Spinal cord (tissue), 10 donors: Measurements from ENCODE around the gene RELT. TPM values are rescaled to one million over a fixed set of nuclear protein-coding genes. Genes with fewer than 3 reads are reported as not detected.

Experiments used
- DNase-seq, 6 donors: peaks; one replicate each; pipeline versions ENCODE4 v3.0.0 to v3.0.0-alpha.2; 2013 to 2015; ENCODE audit warnings: low spot score in 6 of 6, low read depth in 4 of 6
- H3K27ac ChIP-seq: one replicate; pipeline ENCODE4 v1.5.1; 2013; ENCODE audit warnings: low read depth, low read length, control low read depth
- H3K27me3 ChIP-seq: one replicate; pipeline ENCODE4 v1.6.1; 2013; ENCODE audit warnings: low read length; ENCODE audit not compliant: control insufficient read depth, insufficient read depth
- H3K36me3 ChIP-seq: one replicate; pipeline ENCODE4 v1.6.1; 2013; ENCODE audit warnings: low read length; ENCODE audit not compliant: control insufficient read depth, insufficient read depth
- H3K4me1 ChIP-seq: one replicate; pipeline ENCODE4 v1.6.1; 2013; ENCODE audit warnings: low read length; ENCODE audit not compliant: control insufficient read depth, insufficient read depth
- H3K4me3 ChIP-seq: one replicate; pipeline ENCODE4 v1.5.1; 2013; ENCODE audit warnings: low read depth, low read length, control low read depth
- H3K9me3 ChIP-seq: one replicate; pipeline ENCODE4 v1.6.1; 2013; ENCODE audit warnings: low read length; ENCODE audit not compliant: control insufficient read depth, insufficient read depth
- WGBS: methylation state at CpG from one replicate; pipeline ENCODE4 v1.1.5; 2013; ENCODE audit warnings: missing lambda C conversion rate; ENCODE audit not compliant: insufficient coverage; 5-methylcytosine and 5-hydroxymethylcytosine counted together
- polyA plus RNA-seq, 2 donors: library from polyadenylated mRNA; unstranded; fragments of 120-200 nt; gene quantifications; one replicate each; pipeline ENCODE4 v1.2.1, GENCODE V29; 2013; ENCODE audit not compliant: insufficient read length in 2 of 2
- total RNA-seq, 2 donors: library from RNA; depleted of rRNA in 1 of 2; stranded (reverse); fragments of 120-200 nt in 1 of 2; fragments of >200 nt in 1 of 2; gene quantifications; one replicate each; pipeline versions ENCODE4 v1.2.3 to v1.2.4, GENCODE V29; 2013 to 2014
- donor health status: healthy.

Gene RELT
- total and polyA plus RNA-seq, 4 donors = 6.1 to 15.2 (median 9.7) TPM

- peak in 5 of 6 donors; percentile 79 to 96 (median 79) for DNase-seq
- Histone ChIP-seq H3K27ac (peak overlapping the region; percentile 89), H3K4me1 (peaks cover 68% of the 10 kb centered on the region), H3K27me3 (no peaks in the 10 kb centered on the region), H3K9me3 (no peaks in the 10 kb centered on the region), H3K4me3 (no peak overlapping the region), H3K36me3 (no peaks in the 10 kb centered on the region)
- WGBS = 0% methylated on average over 1 of the region's 4 CpGs
Measured at GRCh38 chr11:73335204-73335923, 40.8 kb upstream of the RELT start.

DNA sequence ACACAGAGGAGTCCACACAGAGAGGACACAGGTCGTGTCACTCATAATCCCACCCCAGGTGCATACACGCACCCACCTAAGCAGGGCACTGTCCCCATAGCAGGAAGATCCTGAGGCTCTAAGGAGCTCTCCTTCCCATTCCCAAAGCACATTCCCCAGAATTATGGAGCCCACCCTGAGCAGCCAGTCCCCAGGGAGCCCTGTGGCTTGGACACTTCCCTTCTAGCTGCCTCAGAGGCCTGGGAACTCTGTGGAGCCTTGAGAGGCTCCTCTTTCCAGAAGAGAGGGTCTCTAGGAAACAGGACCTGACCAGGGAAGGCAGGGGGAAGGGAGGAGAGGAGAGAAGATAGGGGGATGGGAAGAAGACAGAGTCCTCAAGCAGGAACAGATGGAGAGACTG, 38.4 kb upstream of the RELT start:
- H3K36me3 ChIP-seq = peaks cover 3% of the 10 kb centered on the region
- WGBS = 90% methylated on average over 2 of the region's 2 CpGs
- no peaks in the 10 kb centered on the region for H3K9me3 ChIP-seq
- peaks cover 56% of the 10 kb centered on the region for H3K4me1 ChIP-seq
- no peak overlapping the region for H3K4me3 ChIP-seq
- no peak for DNase-seq
- H3K27me3 ChIP-seq = no peaks in the 10 kb centered on the region
- no peak overlapping the region for H3K27ac ChIP-seq

GRCh38 chr11:73338279-73338678, 37.9 kb upstream of the RELT start:
- peaks cover 55% of the 10 kb centered on the region for H3K4me1 ChIP-seq
- no peaks in the 10 kb centered on the region for H3K9me3 ChIP-seq
- no peak for DNase-seq
- H3K36me3 ChIP-seq = peaks cover 5% of the 10 kb centered on the region
- WGBS = 86% methylated on average over 4 of the region's 4 CpGs
- H3K4me3 ChIP-seq = no peak overlapping the region
- H3K27ac ChIP-seq = no peak overlapping the region
- no peaks in the 10 kb centered on the region for H3K27me3 ChIP-seq

- Histone ChIP-seq H3K4me1 (peaks cover 55% of the 10 kb centered on the region), H3K27ac (no peak overlapping the region), H3K4me3 (no peak overlapping the region), H3K27me3 (no peaks in the 10 kb centered on the region), H3K9me3 (no peaks in the 10 kb centered on the region), H3K36me3 (peaks cover 13% of the 10 kb centered on the region)
- 43% methylated on average over 3 of the region's 3 CpGs for WGBS
- no peak for DNase-seq
Measured at GRCh38 chr11:73340164-73340563, 36.0 kb upstream of the RELT start.

DNA sequence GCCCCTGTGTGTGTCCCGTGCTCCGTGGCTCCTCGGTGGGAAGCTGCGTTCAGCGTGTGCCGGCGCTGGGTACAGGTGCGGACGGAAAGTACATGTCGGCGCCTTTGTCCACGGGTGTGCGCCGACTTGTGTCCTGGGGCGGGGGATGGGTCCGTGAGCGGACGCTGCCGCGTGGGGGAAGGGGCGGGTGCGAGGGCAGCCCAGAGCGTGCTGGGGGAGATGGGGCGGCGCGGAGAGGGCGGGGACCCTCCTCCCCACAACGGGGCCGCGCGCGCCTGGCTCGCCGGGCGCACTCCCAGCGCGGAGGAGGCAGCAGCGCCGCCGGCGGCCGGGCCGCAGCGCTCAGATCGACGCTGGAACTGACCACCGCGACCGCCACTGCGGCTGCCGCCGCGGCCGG, 33.6 kb upstream of the RELT start:
- Histone ChIP-seq H3K36me3 (peaks cover 33% of the 10 kb centered on the region), H3K4me1 (peaks cover 70% of the 10 kb centered on the region), H3K27me3 (no peaks in the 10 kb centered on the region), H3K9me3 (no peaks in the 10 kb centered on the region), H3K4me3 (peak overlapping the region; percentile 26), H3K27ac (no peak overlapping the region)
- 5% methylated on average over 54 of the region's 54 CpGs for WGBS
- DNase-seq = peak in 2 of 6 donors; percentile 75 to 84

GRCh38 chr11:73343076-73343873, 32.9 kb upstream of the RELT start:
- 13% methylated on average over 38 of the region's 40 CpGs for WGBS
- Histone ChIP-seq H3K9me3 (no peaks in the 10 kb centered on the region), H3K27me3 (no peaks in the 10 kb centered on the region), H3K36me3 (peaks cover 39% of the 10 kb centered on the region), H3K4me1 (peaks cover 64% of the 10 kb centered on the region), H3K27ac (no peak overlapping the region), H3K4me3 (peak overlapping the region; percentile 10)
- peak in 2 of 6 donors; percentile 45 to 63 for DNase-seq

GRCh38 chr11:73344191-73344607, 32.0 kb upstream of the RELT start:
- Histone ChIP-seq H3K27me3 (no peaks in the 10 kb centered on the region), H3K4me1 (peaks cover 60% of the 10 kb centered on the region), H3K27ac (no peak overlapping the region), H3K36me3 (peaks cover 48% of the 10 kb centered on the region), H3K4me3 (peak overlapping the region; percentile 14), H3K9me3 (no peaks in the 10 kb centered on the region)
- DNase-seq = peak in 2 of 6 donors; percentile 69 to 71
- WGBS = 34% methylated on average over 20 of the region's 20 CpGs

- peaks cover 54% of the 10 kb centered on the region for H3K36me3 ChIP-seq
Measured at GRCh38 chr11:73345481-73346160, 30.6 kb upstream of the RELT start.

GRCh38 chr11:73346186-73346935, 29.8 kb upstream of the RELT start:
- Histone ChIP-seq H3K36me3 (peaks cover 58% of the 10 kb centered on the region), H3K4me3 (no peak overlapping the region), H3K27ac (no peak overlapping the region), H3K9me3 (no peaks in the 10 kb centered on the region), H3K4me1 (peaks cover 61% of the 10 kb centered on the region), H3K27me3 (no peaks in the 10 kb centered on the region)
- WGBS = 62% methylated on average over 5 of the region's 10 CpGs
- no peak for DNase-seq

More at GRCh38 chr11:73345481-73346160, 30.6 kb upstream of the RELT start:
- Histone ChIP-seq H3K27ac (no peak overlapping the region), H3K27me3 (no peaks in the 10 kb centered on the region), H3K4me1 (peaks cover 56% of the 10 kb centered on the region), H3K9me3 (no peaks in the 10 kb centered on the region), H3K4me3 (no peak overlapping the region)
- DNase-seq = no peak
- 83% methylated on average over 4 of the region's 5 CpGs for WGBS
